IPS-NIHi7 (cell line): Measurements from ENCODE around the gene CTSZ.
"Not testable (repeated sequence)": the region's sequence is repeated elsewhere in the genome, so short reads cannot be mapped to it uniquely, and the experiment has no call there.

Source experiments
- DNase-seq: peaks from one replicate; pipeline ENCODE4 v3.0.0; 2012; ENCODE audit warnings: mixed read lengths; ENCODE audit errors: extremely low spot score

The CTSZ gene

DNA sequence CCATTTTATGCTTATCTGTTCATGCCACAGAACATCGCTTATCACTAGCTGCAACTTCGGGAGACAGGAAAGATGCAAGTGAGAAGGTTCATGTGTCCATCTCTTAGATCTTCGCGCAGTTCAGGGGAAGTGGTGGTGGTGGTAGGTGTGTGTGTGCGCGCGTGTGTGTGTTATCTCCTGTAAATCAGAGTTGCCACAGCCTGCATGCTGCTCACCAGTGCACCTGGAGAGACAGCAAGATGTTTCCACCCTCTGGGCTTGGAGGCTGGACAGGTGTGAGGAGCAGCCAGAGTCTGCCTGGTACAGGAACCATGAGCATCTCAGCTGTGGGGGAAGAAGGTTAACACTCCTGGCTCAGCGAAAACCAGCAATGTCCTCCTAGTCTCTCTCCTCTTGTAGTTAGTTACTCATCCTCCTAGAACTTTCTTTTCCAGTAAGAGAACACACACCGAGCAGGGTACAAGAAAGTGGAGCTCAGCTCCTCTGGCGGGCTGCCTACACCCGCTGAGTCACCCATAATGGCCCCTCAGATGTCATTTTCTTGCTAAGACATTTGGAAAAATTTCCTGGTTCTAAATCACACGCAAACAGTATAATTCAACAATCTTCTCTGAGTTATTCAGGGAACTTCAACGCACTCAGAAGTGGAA, 7.0 kb upstream of the CTSZ start:
- DNase-seq, result peak; percentile 0

DNA sequence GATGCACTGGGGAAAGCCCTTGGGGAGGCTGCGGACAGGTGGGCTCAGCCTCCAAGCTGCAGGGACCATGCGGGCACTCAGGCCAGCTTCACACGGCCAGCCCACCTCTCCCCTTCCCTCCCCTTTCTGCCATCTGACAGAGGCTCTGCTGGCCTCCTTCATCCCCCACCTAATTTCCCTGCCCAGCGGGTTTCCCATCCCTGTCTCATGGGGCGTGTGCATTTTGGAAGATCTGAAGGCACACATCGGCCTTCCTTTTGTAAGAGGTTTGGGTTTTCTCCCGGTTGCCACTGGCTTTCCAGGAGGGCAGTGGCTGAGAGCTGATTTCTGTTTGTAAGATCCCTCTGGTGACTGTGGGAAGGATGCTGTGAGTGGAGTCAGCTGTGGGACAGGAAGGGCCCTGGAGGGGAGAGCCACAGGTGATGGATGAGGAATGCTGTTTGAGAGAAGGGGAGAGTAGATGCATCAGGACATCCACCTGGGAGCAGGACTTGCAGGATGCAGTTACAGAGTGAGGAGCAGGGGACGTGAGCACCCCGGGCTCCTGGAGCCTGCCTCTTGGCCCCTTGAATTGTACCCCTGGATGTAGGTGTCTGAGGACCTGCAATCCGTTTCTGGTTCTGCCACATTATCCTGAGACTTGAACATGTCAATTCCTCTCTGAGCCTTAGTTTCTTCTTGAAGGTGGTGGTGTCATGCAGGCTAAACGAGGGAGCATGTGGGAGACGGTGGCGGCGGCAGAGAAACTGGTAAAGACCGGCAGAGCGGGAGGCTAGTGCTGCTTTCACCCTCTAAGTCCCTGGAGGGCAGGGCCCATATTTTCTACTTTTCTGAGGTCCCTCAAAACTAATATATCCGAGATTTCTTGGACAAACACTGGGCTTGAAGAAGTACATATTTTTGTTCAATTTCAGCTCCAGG, 6.2 kb upstream of the CTSZ start:
- no peak for DNase-seq

DNA sequence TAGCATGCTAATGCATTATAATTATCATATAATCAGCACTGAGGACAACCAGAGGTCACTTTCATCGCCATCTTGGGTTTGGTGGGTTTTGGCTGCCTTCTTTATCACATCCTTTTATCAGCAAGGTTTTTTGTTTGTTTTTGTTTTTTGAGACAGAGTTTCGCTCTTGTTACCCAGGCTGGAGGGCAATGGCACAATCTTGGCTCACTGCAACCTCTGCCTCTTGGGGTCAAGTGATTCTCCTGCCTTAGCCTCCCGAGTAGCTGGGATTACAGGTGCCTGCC, 4.8 kb upstream of the CTSZ start:
- DNase-seq, result not testable (repeated sequence)

DNA sequence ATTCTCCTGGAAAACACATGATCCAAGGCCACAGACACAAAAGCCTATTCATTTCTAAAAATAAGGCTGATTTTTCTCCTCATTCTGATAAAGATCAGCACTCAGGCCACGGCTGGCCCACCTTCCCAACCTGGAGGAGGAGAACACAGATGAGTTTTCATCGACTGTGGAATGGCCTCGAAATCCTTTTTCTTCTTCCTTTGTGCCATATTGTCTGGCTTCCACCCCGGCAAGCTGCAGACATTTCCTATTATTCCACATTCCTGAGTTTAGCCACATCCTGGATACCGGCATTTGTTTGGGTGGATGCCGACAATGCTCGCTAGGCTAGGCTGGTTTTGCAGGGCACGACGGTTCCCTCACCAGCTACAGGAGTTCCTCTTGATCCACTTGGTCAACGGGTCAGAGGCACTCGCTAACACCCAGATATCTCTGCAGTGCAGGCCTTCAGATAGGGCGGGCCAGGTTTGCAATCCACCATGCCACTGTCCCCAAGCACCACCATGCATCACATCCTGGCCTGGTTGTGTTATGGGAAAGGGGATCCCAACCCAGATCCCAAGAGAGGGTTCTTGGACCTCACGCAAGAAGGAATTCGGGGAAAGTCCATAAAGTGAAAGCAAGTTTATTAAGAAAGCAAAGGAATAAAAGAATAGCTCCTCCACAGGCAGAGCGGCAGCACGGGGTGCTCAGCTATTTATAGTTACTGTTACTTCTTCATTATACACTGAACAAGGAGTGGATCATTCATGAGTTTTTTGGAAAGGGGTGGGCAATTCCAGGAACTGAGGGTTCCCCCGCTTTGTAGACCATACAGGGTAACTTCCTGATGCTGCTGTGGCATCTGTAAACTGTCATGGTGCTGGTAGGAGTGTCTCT, 4.2 kb upstream of the CTSZ start:
- DNase-seq, result no peak

DNA sequence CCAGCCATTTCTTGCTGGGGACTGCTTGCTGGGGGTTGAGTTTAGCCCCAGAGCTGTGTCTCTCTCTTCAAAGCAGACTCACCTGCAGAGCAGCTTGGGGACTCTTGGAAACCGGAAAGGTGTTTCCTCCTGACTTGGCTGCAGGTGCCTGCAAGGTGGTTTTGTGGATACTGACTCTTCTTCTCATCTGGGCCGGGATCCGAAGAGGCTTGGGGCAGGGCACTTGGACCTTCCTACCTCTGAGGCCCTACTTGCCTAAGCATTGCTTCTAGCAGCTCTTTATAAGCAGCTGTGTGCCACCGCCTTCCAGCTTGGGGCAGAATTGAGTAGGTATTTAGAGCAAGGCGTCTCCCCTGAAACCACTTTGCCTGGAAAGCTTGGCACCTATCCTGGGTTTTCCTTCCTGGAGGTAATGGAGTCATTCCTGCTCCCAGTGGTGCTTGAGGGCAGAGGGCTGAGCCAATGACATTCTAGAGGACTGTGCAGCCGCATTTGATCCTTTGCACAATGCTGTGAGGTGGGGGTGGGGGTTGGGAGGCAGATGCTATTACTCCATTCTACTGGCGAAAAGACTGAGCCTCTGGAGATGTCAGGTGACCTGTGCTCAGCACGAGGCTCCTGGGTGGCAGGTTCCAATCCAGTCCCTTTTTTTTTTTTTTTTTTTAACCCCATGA, 3.4 kb upstream of the CTSZ start:
- no peak for DNase-seq

DNA sequence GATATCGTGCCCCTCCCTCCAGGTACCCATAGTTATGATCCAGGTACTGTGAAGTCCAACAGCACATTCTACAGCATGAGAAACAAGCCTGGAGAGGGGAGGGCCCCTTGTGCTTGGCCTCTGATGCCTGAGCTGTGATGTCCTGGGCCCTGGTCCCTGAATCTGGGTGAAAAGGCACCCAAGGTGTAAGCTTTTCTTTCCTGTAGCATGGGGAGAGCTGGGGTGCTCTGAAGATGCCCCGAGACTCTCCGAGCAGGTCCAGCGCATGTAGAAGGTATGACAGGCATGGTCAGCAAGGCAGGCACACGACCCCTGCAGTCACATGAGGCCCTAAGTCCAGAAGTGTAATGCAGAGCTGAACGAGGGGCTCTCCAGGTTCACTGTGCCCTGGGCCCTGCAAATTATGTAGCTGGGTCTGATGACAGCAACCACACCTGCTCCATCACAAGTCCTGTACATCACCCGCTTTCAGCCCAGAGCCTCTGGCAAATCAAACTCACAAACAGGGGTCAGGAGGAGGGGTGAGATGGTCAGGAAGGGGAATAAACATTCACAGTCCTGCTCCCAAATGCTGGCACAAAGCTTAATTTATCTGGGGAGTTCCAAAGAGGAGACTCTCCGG, 1.8 kb upstream of the CTSZ start:
- DNase-seq, result no peak

DNA sequence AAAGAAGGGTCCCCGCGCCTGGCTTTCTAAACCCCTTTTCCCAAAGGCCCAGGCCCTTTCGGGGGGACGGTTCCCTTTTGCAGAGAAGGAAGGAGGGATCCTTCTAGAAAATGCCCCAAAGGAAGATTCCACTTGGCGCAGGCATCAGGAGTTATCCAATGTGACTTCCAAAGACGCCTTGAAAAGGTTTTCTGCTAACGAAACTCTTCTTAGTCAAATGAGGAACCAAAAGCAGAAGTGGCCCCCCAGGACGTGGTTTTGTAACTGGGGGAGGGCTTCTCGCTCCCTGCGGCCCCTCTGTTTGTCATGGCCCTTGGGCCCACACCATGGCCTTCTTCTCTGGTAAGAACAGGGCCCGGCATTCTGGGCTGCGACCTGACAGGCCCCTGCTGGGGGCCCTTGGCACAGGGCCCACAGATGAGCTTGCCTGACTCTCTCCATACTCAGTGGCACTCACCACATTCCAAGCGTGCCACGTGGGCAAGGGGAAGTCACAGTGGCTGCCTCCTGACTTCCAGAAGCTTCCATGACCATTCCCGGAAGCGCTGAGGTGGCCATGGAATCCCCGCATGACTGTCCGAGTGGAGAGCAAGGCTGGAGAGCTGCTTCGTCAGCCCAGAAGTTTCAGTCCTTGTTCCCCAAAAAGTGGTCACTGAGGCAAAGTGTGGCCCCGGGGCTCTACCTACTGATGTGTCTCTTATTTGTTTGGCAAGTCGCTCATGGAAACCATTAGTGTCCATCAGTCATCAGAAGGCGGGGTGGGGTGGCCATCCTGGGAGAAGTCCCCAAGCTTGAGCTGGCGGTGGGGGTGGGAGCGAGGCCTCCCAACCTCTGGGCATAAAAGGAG, 834 bp upstream of the CTSZ start:
- DNase-seq, result no peak

DNA sequence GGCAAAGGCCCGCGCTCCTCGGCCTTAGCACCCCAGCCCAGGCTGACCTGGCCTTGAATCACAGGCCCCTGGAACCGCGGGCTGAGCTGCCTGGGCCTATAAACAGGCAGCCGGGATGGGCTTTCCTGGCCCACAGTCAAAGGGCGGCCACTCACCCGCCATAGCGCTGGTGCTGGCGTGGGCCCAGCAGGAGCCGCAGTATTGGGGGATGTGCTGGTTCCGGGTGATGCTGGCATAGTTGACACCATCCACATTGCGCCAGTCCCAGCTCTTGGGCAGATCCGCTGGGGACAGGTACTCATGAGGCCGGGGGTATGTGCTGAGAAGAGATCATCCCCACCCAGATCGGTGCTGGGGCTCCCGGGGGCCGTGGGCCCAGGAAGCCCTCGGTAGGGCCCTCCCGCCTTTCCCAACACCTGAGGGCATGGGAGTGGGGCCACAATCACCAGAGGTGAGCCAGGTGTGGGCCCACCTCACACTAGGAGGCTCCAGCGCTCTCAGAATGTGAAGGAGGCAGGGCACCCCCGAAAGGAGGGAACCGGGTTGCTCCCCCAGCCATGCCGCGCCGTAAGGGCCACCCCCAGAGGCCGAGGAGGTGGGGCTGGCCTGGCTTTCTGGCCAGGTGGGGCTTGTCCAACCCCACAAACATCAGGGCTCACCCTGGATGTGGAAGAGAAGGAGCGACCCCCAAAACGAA, 739 bp downstream of the CTSZ start:
- no peak for DNase-seq

DNA sequence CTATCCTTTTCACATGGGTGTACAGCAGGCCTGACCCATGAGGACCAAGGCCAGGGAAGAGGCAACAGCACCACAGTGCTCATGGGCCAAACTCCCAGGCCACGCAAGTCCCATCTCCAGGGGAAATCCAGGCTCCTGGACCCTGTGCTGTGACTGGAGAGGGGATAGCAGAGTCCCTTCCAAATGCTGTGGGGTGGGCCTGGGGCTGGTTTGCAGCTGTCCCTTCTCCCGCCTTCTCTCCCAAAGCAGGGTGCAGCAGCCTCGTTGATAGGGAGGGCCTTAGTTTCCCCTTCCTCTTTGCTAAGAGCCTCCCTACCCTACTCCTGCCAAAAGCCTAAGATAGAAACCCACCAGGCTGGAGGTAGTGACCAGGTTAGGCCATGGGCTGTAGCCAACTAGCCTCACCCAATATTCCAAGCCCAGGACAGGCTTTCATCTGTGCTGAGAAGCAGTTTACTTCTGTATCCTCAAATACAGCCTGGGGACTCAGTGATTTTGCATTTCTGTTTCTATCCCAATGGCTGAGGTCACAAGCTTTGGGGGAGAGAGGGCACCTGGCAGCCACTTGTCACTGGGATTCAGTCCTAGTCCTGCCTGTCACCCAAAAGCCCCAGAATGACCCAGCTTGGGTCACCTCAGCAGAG, 1.4 kb downstream of the CTSZ start:
- DNase-seq, result no peak

DNA sequence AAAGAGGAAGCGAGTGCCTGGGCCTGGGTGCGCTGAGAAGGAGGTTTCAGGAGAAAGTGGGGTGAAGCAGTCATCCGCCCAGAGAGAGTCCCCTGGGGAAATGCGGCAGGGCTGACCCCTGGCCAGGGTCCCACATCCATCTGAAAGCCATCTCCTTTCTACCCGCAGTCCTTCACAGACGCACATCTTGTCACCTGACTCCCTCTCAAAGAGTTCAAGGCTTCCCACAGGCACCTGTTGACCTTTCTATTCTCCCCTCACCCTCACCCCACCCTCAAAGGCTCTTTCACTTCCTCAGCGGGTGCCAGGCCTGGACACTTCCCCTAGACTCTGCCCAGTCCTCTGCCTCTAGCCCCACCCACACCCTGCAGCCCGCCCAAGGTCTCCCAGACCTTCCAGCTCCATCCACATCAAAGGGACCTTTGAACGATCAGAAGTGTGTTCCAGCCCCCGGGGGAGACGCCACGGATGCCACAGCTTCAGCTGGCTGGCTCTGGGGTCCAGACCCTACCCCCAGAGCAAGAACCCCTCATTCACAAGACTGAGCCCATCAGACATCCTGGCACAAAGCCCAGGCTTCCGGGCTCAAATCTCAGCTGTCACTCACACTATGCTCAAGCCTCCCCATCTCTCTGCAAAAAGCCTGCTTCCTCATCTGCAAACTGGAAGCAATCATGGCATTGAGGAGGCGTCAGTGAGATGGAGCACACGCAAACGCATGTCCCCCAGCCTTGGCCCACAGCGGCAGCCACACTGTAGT, 2.1 kb downstream of the CTSZ start:
- no peak for DNase-seq

DNA sequence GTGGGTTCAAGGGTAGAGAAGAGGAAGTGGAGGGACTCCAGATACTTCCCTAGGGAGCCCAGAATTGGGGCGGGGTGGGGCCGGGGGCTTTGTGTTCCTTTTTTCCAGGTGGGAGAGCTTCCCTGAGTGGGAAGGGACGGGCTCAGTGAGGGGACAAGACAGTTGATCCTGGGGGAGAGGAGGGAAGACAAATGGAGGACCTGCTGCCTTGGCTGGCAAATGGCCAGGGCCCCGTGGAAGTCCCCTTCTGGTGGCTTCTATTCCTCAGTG, 2.6 kb downstream of the CTSZ start:
- DNase-seq, result no peak

DNA sequence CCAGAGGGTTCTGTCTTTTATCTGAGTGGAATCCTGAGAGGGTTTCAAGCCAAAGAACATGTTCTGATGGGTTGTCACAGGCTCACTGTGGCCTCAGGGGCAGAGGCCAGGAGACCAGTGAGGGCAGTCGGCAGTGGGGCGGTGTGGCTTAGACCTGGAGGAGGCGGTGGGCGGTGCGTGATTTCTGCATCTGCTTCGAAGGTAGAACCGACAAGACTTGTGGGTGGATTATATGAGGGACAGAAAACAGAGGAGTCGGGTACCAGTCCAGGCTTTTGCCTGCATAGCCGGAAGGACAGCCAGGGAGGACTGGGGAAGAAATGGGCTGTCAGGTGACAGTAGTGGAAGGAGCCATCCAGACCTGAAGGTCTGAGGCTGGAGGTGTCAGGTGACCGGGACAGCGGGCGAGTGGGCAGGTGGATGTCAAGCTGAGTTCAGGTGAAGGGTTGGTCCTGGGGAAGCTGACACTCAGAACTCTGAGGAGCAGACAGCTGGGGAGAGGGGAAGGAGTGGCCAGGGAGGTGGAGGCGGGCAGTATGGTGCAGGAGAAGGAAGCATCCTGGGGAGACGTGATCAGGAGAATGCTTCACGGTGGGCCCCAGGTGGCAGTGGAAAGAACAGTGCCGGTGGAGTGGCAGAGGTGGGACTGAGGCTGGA, 3.1 kb downstream of the CTSZ start:
- DNase-seq, result no peak

DNA sequence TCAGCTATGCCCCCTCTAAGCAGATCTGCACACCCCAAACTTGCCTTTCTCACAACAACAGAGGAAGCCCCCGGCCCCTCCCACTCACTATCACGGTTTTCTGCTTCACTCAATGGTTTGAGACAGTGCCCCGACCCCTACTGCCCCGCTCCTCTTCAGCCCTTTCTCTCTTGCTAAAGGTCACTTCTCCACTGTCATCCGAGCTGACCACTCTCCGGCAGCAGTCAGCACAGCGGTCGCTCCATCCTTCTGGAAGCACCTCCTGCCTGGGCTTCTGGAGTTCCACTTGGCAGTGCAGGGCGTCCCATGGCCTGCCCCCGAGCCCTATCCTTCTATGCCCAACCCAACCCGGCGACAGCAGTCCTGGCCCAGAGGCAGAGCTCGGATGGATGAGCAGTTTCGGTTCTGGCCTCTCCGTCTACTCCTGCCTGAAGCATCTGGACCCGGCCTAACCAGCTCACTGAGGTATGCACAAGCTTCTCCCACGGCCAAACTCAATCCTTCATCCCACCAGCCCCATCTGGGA, 4.1 kb downstream of the CTSZ start:
- DNase-seq, result no peak

DNA sequence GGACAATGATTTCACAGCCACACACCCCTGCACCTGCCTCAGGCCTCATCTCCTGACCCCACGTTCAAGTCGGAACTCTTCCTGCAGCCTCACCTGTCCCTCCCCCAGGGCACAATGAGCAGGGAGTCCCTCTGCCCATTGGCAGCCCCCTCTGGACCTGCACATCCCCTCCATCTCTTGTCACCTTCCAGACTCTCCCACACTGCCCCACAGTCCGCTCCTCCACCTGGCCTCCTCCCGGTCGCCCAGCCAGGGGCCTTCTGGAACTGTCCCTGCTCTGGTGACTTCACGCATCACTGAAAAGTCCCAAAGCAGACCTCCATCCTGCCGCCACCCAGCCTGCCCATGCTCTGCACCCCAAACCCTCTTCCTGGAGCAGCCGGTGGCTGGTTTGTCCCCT, 4.7 kb downstream of the CTSZ start:
- no peak for DNase-seq

DNA sequence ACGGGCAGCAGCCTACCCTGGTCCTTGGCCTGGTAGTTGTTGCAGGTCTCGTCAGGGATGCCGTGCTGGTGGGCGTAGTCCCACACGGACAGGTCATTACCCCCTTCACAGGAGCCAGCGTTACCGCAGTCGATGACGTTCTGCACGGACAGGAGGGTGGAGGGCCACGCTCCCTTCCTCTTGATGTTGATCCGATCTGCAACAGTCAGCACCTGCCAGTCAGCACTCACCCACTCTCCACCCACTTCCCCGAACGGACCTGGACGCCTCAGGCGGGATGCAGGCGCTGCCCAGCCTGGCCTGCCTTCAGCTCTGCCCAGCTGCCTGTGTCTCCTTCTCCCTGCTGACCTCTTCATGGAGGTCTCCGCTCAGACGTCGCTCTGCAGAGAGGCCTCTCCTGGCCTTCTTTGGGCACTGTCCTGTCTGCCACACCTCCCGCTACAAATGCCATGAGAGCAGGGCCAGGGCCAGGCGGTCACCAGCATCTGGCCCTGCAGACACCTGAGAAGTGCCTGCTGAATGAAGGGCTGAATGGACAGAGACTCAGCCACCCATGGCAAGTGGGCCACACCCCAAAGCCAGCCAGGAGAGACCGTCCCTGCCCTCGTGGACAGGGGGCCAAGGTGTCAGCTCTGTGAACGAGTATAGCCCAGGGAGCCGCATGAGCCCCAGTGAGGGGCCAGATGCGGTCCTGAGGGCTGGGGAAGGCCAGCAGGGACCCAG, 5.4 kb downstream of the CTSZ start:
- DNase-seq, result no peak

DNA sequence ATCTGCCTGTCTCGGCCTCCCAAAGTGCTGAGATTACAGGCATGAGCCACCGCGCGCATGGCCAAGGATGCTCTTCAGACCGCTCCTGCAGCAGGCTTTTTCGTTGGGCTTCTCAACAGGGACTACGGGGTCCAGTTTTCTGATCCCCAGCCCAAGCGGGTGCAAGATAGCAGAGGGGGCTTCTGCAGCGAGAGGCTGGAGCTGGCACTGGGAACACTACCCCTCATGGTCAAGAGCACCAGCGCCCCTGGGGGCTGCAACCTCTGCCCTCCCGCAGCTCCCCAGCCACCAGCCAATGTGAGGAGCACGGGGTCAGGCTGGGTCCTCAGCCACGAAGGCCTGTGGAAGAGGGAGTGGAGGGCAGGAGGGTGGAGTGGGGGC, 6.0 kb downstream of the CTSZ start:
- DNase-seq, result no peak

DNA sequence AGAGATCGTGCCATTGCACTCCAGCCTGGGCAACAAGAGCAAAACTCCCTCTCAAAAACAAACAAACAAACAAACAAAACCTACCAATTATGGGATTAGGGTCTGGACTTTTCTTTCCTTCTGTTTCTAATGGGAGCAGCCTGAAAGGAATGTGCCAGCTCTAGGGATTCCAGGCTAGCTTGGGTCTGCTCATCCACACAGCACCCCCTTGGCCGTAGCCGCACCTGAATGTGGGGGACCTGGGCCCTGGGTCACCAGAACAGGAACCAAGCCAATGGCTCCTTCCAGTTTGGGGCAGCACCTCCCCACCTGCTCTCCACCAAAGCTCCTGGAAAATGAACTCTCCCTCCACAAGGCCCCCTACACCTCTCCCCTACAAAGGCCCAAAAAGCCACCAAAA, 6.7 kb downstream of the CTSZ start:
- no peak for DNase-seq

DNA sequence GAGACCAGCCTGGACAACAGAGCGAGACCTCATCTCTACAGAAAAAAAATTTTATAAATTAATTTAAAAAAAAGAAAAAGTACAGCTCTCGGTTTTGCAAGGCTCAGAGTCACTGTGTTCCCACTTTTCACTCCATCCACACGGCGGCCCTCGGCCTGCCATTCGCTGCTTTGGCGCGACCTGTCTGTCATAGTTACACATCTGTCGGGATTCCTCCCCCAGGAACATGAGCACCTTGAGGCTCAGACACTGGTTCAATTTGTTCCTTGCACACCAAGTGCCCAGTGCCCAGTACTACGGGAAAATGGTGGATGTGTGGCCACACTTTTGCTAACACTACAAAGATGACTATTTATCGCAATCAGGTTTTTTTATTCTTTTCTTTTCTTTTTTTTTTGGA, 8.4 kb downstream of the CTSZ start:
- DNase-seq, result no peak
